Small intestine (tissue), 7 donors: Measurements from ENCODE around the gene TTPAL. TPM values are rescaled to one million over a fixed set of nuclear protein-coding genes. Genes with fewer than 3 reads are reported as not detected.
A peak's percentile ranks its signal among the peaks of the same experiment; 100 is the strongest.

Source experiments
- DNase-seq, 2 donors: peaks; one replicate each; pipeline versions ENCODE4 v3.0.0 to v3.0.0-alpha.2; 2013
- FAIRE-seq: peaks from 2 replicates; lab custom pipeline; 2012; peaks lifted over from hg19 to GRCh38; lab: Jason Lieb, UNC
- H3K27ac ChIP-seq, 3 donors: one replicate each; pipeline ENCODE4 v1.5.1; 2013; ENCODE audit warnings: low read length in 2 of 3, mild to moderate bottlenecking in 2 of 3, control low read depth in 1 of 3, inconsistent platforms in 1 of 3, low read depth in 1 of 3, moderate library complexity in 1 of 3
- H3K27me3 ChIP-seq, 3 donors: one replicate each; pipeline ENCODE4 v1.6.1; 2013; ENCODE audit warnings: low read length in 3 of 3, inconsistent platforms in 1 of 3; ENCODE audit not compliant: control insufficient read depth in 3 of 3, insufficient read depth in 3 of 3
- H3K36me3 ChIP-seq, 3 donors: one replicate each; pipeline ENCODE4 v1.6.1; 2013; ENCODE audit warnings: low read length in 3 of 3, inconsistent platforms in 1 of 3, low read depth in 1 of 3, mild to moderate bottlenecking in 1 of 3, moderate library complexity in 1 of 3; ENCODE audit not compliant: control insufficient read depth in 3 of 3, insufficient read depth in 2 of 3
- H3K4me1 ChIP-seq, 3 donors: one replicate each; pipeline ENCODE4 v1.6.1; 2013; ENCODE audit warnings: low read length in 2 of 3, inconsistent platforms in 1 of 3, low read depth in 1 of 3, mild to moderate bottlenecking in 1 of 3, moderate library complexity in 1 of 3; ENCODE audit not compliant: control insufficient read depth in 3 of 3, insufficient read depth in 2 of 3
- H3K4me3 ChIP-seq, 3 donors: one replicate each; pipeline ENCODE4 v1.5.1; 2013; ENCODE audit warnings: low read length in 3 of 3, control low read depth in 1 of 3, inconsistent platforms in 1 of 3, low read depth in 1 of 3, mild to moderate bottlenecking in 1 of 3, moderate library complexity in 1 of 3
- H3K9me3 ChIP-seq, 2 donors: one replicate each; pipeline ENCODE4 v1.6.1; 2013; ENCODE audit warnings: low read depth in 1 of 2, low read length in 1 of 2; ENCODE audit not compliant: control insufficient read depth in 2 of 2, insufficient read depth in 1 of 2
- WGBS, 3 donors: extraction: QIAGEN DNeasy Blood & Tissue Kit; methylation state at CpG; one replicate each; pipeline ENCODE4 v1.1.7; 2013; 5-methylcytosine and 5-hydroxymethylcytosine counted together
- polyA plus RNA-seq, 4 donors: library from polyadenylated mRNA; stranded (reverse) in 3 of 4; unstranded in 1 of 4; fragments of 200-250 nt in 3 of 4; fragments of 120-200 nt in 1 of 4; gene quantifications; one replicate each; pipeline versions ENCODE4 v1.2.1 to v1.2.3, GENCODE V29; 2013
- donor health status: healthy with polysubstance abuse.
- donor health status: control.
- donor health status: control.
- donor health status: Bipolar disorder and iron deficiency.
- donor health status: healthy.

Gene TTPAL
- polyA plus RNA-seq, 4 donors, result 1.8 to 10.2 (median 3.6) TPM

GRCh38 chr20:44435630-44436335, 39.9 kb upstream of the TTPAL start:
- no peak for FAIRE-seq
- H3K36me3 ChIP-seq, result peaks cover 0 to 12% (median 2%) of the 10 kb centered on the region in 3 donors
- H3K27ac ChIP-seq, result peak overlapping the region; percentile 59 to 82 (median 77)
- H3K27me3 ChIP-seq, result no peaks in the 10 kb centered on the region
- WGBS, 3 donors, result 46 to 58% (median 49%) methylated on average over 11 to 12 of the region's 12 CpGs
- H3K9me3 ChIP-seq, result no peaks in the 10 kb centered on the region
- peaks cover 0 to 60% (median 2%) of the 10 kb centered on the region in 3 donors for H3K4me1 ChIP-seq
- peak; percentile 80 to 91 for DNase-seq
- H3K4me3 ChIP-seq, result no peak overlapping the region

- DNase-seq (no peak), FAIRE-seq (no peak)
- WGBS, 3 donors, result 34 to 54% (median 42%) methylated on average over 12 of the region's 12 CpGs
- Histone ChIP-seq H3K27ac (peak overlapping the region; percentile 59 to 82 (median 77)), H3K36me3 (peaks cover 0 to 6% (median 0%) of the 10 kb centered on the region in 3 donors), H3K9me3 (no peaks in the 10 kb centered on the region), H3K27me3 (no peaks in the 10 kb centered on the region), H3K4me1 (peaks cover 0 to 57% (median 2%) of the 10 kb centered on the region in 3 donors), H3K4me3 (no peak overlapping the region)
Measured at GRCh38 chr20:44436393-44436792, 39.3 kb upstream of the TTPAL start.

GRCh38 chr20:44437497-44437896, 38.2 kb upstream of the TTPAL start:
- DNase-seq (no peak), FAIRE-seq (no peak)
- no peak overlapping the region for H3K4me3 ChIP-seq
- no peaks in the 10 kb centered on the region for H3K9me3 ChIP-seq
- H3K4me1 ChIP-seq, result peaks cover 0 to 59% (median 2%) of the 10 kb centered on the region in 3 donors
- WGBS, 3 donors, result 89 to 93% (median 91%) methylated on average over 5 of the region's 5 CpGs
- H3K36me3 ChIP-seq, result no peaks in the 10 kb centered on the region
- H3K27me3 ChIP-seq, result no peaks in the 10 kb centered on the region
- peak overlapping the region in 2 of 3 donors; percentile 77 to 82 for H3K27ac ChIP-seq

GRCh38 chr20:44438782-44439181, 36.9 kb upstream of the TTPAL start:
- H3K4me1 ChIP-seq, result peaks cover 0 to 58% (median 0%) of the 10 kb centered on the region in 3 donors
- WGBS, 3 donors, result 15 to 66% (median 40%) methylated on average over 4 of the region's 4 CpGs
- no peak for FAIRE-seq
- no peaks in the 10 kb centered on the region for H3K36me3 ChIP-seq
- H3K27me3 ChIP-seq, result no peaks in the 10 kb centered on the region
- peak overlapping the region in 1 of 3 donors; percentile 26 for H3K27ac ChIP-seq
- peak in 1 of 2 donors; percentile 16 for DNase-seq
- H3K9me3 ChIP-seq, result no peaks in the 10 kb centered on the region
- H3K4me3 ChIP-seq, result no peak overlapping the region

GRCh38 chr20:44439318-44439717, 36.4 kb upstream of the TTPAL start:
- H3K4me3 ChIP-seq, result no peak overlapping the region
- DNase-seq (no peak), FAIRE-seq (no peak)
- WGBS, 3 donors, result 73 to 76% (median 73%) methylated on average over 2 of the region's 2 CpGs
- no peaks in the 10 kb centered on the region for H3K27me3 ChIP-seq
- peak overlapping the region in 2 of 3 donors; percentile 26 for H3K27ac ChIP-seq
- H3K4me1 ChIP-seq, result peaks cover 0 to 54% (median 0%) of the 10 kb centered on the region in 3 donors
- H3K9me3 ChIP-seq, result no peaks in the 10 kb centered on the region
- no peaks in the 10 kb centered on the region for H3K36me3 ChIP-seq

GRCh38 chr20:44442298-44443070, 33.2 kb upstream of the TTPAL start:
- Histone ChIP-seq H3K36me3 (no peaks in the 10 kb centered on the region), H3K4me1 (peaks cover 0 to 59% (median 0%) of the 10 kb centered on the region in 3 donors), H3K9me3 (peaks cover 0 to 4% of the 10 kb centered on the region in 2 donors), H3K4me3 (no peak overlapping the region), H3K27ac (peak overlapping the region; percentile 78 to 95 (median 90)), H3K27me3 (no peaks in the 10 kb centered on the region)
- 10 to 42% (median 21%) methylated on average over 12 of the region's 12 CpGs for WGBS, 3 donors
- peak; percentile 97 to 99 for DNase-seq
- no peak for FAIRE-seq

GRCh38 chr20:44445742-44446710, 29.6 kb upstream of the TTPAL start:
- DNase-seq (peak; percentile 75 to 94), FAIRE-seq (no peak)
- no peak overlapping the region for H3K4me3 ChIP-seq
- H3K4me1 ChIP-seq, result peaks cover 0 to 56% (median 0%) of the 10 kb centered on the region in 3 donors
- H3K9me3 ChIP-seq, result peaks cover 0 to 13% of the 10 kb centered on the region in 2 donors
- H3K27me3 ChIP-seq, result no peaks in the 10 kb centered on the region
- WGBS, 3 donors, result 41 to 54% (median 43%) methylated on average over 6 of the region's 6 CpGs
- peak overlapping the region; percentile 76 to 91 (median 80) for H3K27ac ChIP-seq
- peaks cover 0 to 2% (median 0%) of the 10 kb centered on the region in 3 donors for H3K36me3 ChIP-seq
